Aorta (tissue), 5 donors: ENCODE measurements around the gene SLC9A9. TPM values are rescaled to one million over a fixed set of nuclear protein-coding genes. Genes with fewer than 3 reads are reported as not detected.

Source experiments
- ATAC-seq: fragments of 200-7000 bp; cut with Tn5 transposase; one replicate; pipeline ENCODE4 v1.9.1; 2022; ENCODE audit warnings: moderate library complexity; ENCODE audit not compliant: low FRiP score
- DNase-seq, 2 donors: peaks; one replicate each; pipeline ENCODE4 v3.0.0-alpha.2; 2020
- H3K27ac ChIP-seq, 2 donors: one replicate each; pipeline ENCODE4 v1.5.1; 2013; ENCODE audit warnings: low read length in 2 of 2, mild to moderate bottlenecking in 2 of 2, moderate library complexity in 2 of 2, control low read depth in 1 of 2, inconsistent platforms in 1 of 2, low read depth in 1 of 2
- H3K27me3 ChIP-seq, 2 donors: one replicate each; pipeline ENCODE4 v1.6.1; 2013; ENCODE audit warnings: control low read depth in 1 of 2, low read length in 1 of 2, mild to moderate bottlenecking in 1 of 2, moderate library complexity in 1 of 2; ENCODE audit not compliant: insufficient read depth in 2 of 2, control insufficient read depth in 1 of 2
- H3K36me3 ChIP-seq, 2 donors: one replicate each; pipeline ENCODE4 v1.6.1; 2013; ENCODE audit warnings: control low read depth in 1 of 2, low read length in 1 of 2, mild to moderate bottlenecking in 1 of 2; ENCODE audit not compliant: insufficient read depth in 2 of 2, control insufficient read depth in 1 of 2
- H3K4me1 ChIP-seq, 2 donors: one replicate each; pipeline ENCODE4 v1.6.1; 2013; ENCODE audit warnings: low read length in 2 of 2, control low read depth in 1 of 2, mild to moderate bottlenecking in 1 of 2, moderate library complexity in 1 of 2; ENCODE audit not compliant: insufficient read depth in 2 of 2, control insufficient read depth in 1 of 2
- H3K4me3 ChIP-seq, 2 donors: one replicate each; pipeline ENCODE4 v1.5.1; 2013; ENCODE audit warnings: low read length in 2 of 2, control low read depth in 1 of 2, mild to moderate bottlenecking in 1 of 2
- H3K9me3 ChIP-seq: one replicate; pipeline ENCODE4 v1.6.1; 2013; ENCODE audit warnings: mild to moderate bottlenecking, low read length; ENCODE audit not compliant: control insufficient read depth
- WGBS, 2 donors: extraction: QIAGEN DNeasy Blood & Tissue Kit; methylation state at CpG; one replicate each; pipeline ENCODE4 v1.1.7; 2013; 5-methylcytosine and 5-hydroxymethylcytosine counted together
- intact Hi-C, 2 donors: fragments of 100-400 bp; cut with DNase I; formaldehyde crosslinking; loops; one replicate each; pipeline versions ENCODE4 v1.14.2 to v1.15.0; 2022
- polyA plus RNA-seq, 2 donors: library from polyadenylated mRNA; stranded (reverse); fragments of 200-250 nt; gene quantifications; one replicate each; pipeline ENCODE4 v1.2.3, GENCODE V29; 2013
- total RNA-seq, 2 donors: library from RNA; stranded (reverse); fragmentation: NEBNext Ultra II Directional; extraction: Animal tissue kit (Norgen Biotek cat#: 25700); gene quantifications; one replicate each; pipeline ENCODE4 v1.2.1, GENCODE V29; 2021
- donor health status: healthy with polysubstance abuse.
- donor health status: Bipolar disorder and iron deficiency.
- donor health status: DM: no; HTN: no; CAD: no.
- donor health status: DM: no; HTN: no; CAD: no.
- donor health status: DM: yes; HTN: yes; CAD: no.

Gene SLC9A9
- total and polyA plus RNA-seq, 4 donors, result 7.3 to 45.8 (median 12.5) TPM

DNA sequence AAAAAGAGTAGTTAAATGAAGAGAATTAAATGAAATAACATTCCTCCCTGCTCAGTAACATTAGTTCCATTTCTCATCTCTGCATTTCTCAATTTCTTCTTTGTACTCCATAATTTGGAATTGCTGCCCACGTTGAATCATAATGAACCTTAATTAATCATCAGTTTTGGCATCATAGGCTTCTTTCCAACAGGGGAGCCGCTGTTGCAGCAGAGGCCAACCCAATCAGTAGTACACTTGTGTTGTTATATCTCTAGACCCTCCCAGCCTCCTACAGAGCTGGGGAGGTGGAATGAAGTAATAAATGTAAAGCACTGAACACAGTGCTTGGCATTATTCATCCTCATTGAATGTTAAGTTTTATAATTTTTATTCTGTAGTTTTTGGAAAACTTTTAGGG, 488.0 kb downstream of the SLC9A9 start:
- 38 to 48% methylated on average over 2 of the region's 2 CpGs for WGBS, 2 donors
- Histone ChIP-seq H3K9me3 (no peaks in the 10 kb centered on the region), H3K27me3 (no peaks in the 10 kb centered on the region), H3K4me1 (no peaks in the 10 kb centered on the region), H3K27ac (no peak overlapping the region), H3K4me3 (no peak overlapping the region), H3K36me3 (no peaks in the 10 kb centered on the region)
- no peak for ATAC-seq
- no peak for DNase-seq
- intact Hi-C loops, result no loop called here

DNA sequence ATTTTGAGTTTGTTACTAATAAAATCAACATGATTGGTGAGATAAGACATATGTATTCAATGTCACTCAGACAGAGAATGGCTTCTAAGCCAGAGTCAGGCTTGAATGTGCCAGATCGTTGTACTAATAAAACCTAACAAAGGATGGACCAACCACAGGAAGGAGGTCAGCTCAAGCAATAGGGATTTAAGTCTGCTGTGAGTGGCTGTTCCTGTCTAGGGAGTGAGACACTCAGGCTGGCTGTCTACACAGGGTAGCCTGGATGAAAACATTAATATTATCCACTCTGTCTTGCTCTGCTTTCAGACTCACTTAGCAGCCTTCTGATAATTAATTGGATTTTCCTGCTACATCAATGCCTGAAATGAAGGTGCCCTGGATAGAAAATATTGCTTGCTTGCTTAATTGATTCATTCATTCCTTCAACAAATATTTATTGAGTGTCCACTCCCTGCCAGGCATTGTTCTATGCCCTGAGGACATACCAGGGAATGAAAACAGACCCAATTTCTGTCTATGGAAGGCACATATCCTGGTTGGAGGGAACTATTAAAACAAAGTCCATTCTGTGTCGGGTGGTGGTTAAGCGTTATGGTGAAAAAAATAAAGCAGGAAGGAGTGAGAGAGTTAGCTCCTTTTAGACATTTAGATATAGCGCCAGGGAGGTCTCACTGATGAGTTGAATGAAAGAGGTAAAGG, 489.3 kb downstream of the SLC9A9 start:
- H3K4me1 ChIP-seq, result no peaks in the 10 kb centered on the region
- no peaks in the 10 kb centered on the region for H3K27me3 ChIP-seq
- intact Hi-C loops, result no loop called here
- H3K4me3 ChIP-seq, result no peak overlapping the region
- peaks cover 2% of the 10 kb centered on the region for H3K9me3 ChIP-seq
- no peak for ATAC-seq
- no peak for DNase-seq
- 84 to 88% methylated on average over 4 of the region's 4 CpGs for WGBS, 2 donors
- peaks cover 0 to 2% of the 10 kb centered on the region in 2 donors for H3K36me3 ChIP-seq
- H3K27ac ChIP-seq, result no peak overlapping the region

DNA sequence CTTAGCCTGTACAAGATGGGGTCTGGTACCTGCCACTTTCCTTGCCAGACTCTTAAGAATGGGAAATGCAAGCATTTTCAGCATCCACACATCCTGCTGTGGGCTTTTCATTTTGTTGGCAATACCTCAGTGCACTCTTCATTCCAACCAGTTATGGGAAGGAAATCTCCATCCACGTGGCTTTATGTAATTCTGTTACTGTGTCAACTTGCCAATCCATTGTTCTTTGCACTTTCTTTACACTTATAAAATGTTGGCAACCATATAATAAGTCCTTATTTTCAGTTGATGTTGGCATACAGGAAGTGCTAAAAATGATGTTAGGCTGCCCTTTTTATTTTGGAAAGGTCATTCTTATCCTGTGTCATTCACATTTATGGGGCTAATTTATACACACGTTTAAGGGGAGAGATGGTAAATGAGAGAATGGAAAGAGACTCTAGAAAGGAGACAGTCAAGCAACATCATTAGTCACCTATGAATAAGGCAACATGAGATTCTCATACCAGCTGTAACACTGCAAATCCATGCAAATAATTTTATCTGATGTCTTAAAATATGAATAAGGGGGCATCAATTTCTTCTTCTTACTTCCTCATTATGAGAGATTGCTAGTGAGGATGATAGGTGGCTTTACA, 490.0 kb downstream of the SLC9A9 start:
- intact Hi-C loops, result no loop called here
- H3K9me3 ChIP-seq, result peaks cover 2% of the 10 kb centered on the region
- H3K27ac ChIP-seq, result no peak overlapping the region
- H3K4me3 ChIP-seq, result no peak overlapping the region
- ATAC-seq, result peak; percentile 57
- no peaks in the 10 kb centered on the region for H3K27me3 ChIP-seq
- no peaks in the 10 kb centered on the region for H3K4me1 ChIP-seq
- H3K36me3 ChIP-seq, result peaks cover 0 to 2% of the 10 kb centered on the region in 2 donors
- 7 to 8% methylated on average over 2 of the region's 2 CpGs for WGBS, 2 donors
- DNase-seq, result no peak

DNA sequence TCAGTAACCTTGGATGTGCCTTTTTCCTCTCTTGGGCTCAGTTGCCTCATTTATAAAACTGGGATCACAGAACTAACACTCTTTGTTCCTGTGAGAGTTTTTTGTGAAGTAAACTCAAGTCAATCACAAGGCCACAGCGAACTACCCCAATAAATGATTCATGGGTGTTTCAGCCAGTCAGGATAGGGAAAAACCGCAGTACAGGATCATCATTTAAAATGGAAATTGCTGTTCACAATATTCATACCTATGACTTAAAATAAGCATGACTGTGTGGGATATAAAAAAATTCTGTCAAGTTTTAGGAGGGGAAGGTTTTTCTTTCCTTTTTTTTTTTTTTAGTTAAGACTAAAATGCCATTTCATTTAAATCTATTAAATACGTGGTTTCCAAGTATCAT, 490.6 kb downstream of the SLC9A9 start:
- Histone ChIP-seq H3K9me3 (peaks cover 2% of the 10 kb centered on the region), H3K27me3 (no peaks in the 10 kb centered on the region), H3K27ac (no peak overlapping the region), H3K36me3 (peaks cover 0 to 2% of the 10 kb centered on the region in 2 donors), H3K4me3 (no peak overlapping the region), H3K4me1 (no peaks in the 10 kb centered on the region)
- DNase-seq, result no peak
- intact Hi-C loops, result no loop called here
- WGBS, 2 donors, result 74 to 85% methylated on average over 3 of the region's 3 CpGs
- ATAC-seq, result no peak

DNA sequence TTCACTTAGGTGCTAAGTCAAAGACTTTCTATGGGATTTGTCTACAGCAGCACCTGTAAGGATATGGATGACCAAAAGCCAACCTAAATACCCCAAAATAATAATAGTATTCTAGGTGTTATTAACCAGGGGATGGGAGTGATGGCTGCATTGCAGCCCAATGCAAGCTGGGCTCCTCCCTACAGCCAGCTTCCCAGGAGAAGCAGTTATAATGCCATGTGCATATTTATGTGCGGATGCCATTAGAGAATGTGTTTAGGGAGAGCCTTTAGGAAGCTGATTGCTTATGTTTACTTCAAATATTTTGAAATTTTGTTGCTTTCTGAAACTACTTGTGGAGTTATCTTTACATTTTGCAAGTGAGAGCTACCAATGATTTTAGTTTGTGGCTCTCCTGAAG, 491.4 kb downstream of the SLC9A9 start:
- Histone ChIP-seq H3K27ac (no peak overlapping the region), H3K4me1 (no peaks in the 10 kb centered on the region), H3K9me3 (peaks cover 2% of the 10 kb centered on the region), H3K4me3 (no peak overlapping the region), H3K36me3 (peaks cover 0 to 2% of the 10 kb centered on the region in 2 donors), H3K27me3 (no peaks in the 10 kb centered on the region)
- WGBS, 2 donors, result 98 to 100% methylated on average over 1 of the region's 1 CpG
- DNase-seq (no peak), ATAC-seq (no peak)
- intact Hi-C loops, result no loop called here

DNA sequence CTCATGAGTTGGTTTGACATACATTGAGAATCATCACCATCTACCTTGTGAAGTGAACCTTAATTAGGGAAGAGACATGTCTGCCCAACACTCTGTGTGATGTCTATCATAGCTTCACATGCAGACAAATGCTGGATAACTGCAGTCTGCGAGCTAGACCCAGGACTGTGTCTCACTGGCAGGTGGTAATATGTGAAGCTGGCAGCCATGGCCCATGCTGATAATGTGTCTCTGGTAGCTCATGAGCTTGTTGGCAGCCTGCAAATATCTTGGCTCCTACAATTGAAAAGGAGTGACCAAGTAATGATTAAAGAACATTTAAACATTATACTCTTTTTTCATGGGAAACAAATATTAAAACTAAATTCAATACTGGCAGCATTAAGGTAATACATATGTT, 493.9 kb downstream of the SLC9A9 start:
- no peak overlapping the region for H3K4me3 ChIP-seq
- DNase-seq (no peak), ATAC-seq (no peak)
- no peak overlapping the region for H3K27ac ChIP-seq
- H3K9me3 ChIP-seq, result peaks cover 2% of the 10 kb centered on the region
- H3K27me3 ChIP-seq, result no peaks in the 10 kb centered on the region
- 82% methylated on average over 1 of the region's 1 CpG for WGBS, 2 donors
- no peaks in the 10 kb centered on the region for H3K4me1 ChIP-seq
- H3K36me3 ChIP-seq, result peaks cover 0 to 2% of the 10 kb centered on the region in 2 donors
- intact Hi-C loops, result no loop called here

DNA sequence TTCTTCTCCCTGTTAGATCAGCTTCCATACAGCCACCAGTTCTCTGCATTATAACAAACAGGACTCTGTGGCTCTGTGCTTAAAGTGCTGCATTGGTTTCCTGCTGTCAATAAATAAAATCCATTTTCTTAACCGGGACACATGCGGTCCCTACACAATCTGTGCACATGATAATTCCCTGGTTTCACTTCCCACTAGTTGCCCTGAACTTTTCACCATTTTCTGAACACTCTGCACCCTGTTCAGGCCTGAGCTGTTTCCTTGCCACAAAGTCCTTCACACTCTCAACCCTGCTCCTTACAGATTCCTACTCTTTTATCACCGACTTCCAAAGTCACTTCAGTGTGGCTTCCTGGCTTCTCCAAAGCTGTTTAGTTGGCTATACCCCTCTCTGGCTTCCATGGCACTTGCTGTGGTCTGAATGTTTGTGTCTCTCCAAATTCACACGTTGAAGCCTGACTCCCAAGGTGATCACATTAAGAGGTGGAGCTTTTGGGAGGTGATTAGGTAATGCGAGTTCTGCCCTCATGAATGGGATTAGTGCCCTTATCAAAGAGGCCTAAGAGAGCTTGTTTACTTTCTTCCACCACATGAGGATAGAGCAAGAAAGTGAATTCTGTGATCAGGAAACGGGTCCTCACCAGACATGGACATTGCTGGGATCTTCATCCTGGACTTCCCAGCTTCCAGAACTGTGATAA, 495.3 kb downstream of the SLC9A9 start:
- intact Hi-C loops, result no loop called here
- DNase-seq, result no peak
- H3K27me3 ChIP-seq, result no peaks in the 10 kb centered on the region
- no peak for ATAC-seq
- WGBS, 2 donors, result 84 to 87% methylated on average over 6 of the region's 6 CpGs
- no peak overlapping the region for H3K27ac ChIP-seq
- H3K4me3 ChIP-seq, result no peak overlapping the region
- H3K36me3 ChIP-seq, result peaks cover 0 to 2% of the 10 kb centered on the region in 2 donors
- peaks cover 2% of the 10 kb centered on the region for H3K9me3 ChIP-seq
- no peaks in the 10 kb centered on the region for H3K4me1 ChIP-seq

DNA sequence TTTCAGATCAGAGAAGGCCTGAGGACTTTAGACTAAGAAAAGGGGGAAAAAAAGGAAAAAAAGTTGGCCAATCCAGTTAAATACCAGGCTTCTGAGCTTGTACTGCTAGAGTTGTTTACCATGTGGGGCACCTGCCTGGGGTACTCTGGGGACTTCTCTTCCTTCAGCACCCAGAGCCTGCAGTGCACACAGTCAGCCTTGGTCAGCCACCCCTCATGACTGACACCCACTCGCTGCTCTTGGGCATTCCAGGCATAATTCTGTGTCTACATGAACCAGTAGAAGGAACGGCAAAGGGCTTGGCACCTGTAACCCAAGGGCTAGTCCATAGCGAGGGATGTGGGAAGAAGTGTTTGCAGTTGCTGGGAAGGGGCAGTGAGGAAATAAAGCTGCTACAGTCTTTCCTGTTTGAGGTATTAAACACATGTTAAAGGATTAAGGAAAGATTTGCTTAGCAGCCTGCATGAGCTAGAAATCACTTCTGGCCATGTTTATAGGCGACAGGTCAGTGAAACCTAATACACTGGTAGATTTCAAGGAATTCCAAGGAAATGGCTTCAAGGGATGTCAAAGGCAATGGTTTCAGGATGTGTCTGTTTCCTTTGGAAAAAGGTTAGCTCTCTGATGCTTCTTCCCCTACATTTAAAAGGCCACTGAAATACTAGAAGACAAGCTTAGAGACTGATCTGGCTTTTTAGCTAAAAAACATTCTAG, 496.2 kb downstream of the SLC9A9 start:
- peaks cover 2% of the 10 kb centered on the region for H3K9me3 ChIP-seq
- DNase-seq (no peak), ATAC-seq (no peak)
- no peaks in the 10 kb centered on the region for H3K27me3 ChIP-seq
- H3K36me3 ChIP-seq, result peaks cover 0 to 2% of the 10 kb centered on the region in 2 donors
- intact Hi-C loops, result no loop called here
- no peaks in the 10 kb centered on the region for H3K4me1 ChIP-seq
- no peak overlapping the region for H3K27ac ChIP-seq
- 84 to 85% methylated on average over 4 of the region's 4 CpGs for WGBS, 2 donors
- no peak overlapping the region for H3K4me3 ChIP-seq
